Activated naive CD4-positive, alpha-beta T cell treated with anti-CD3 and anti-CD28 coated beads, Interleukin-2, amount 50 U/mL, for 24 hours (primary cell): ENCODE measurements around the gene OTUB2.
"Not testable (repeated sequence)": the region's sequence is repeated elsewhere in the genome, so short reads cannot be mapped to it uniquely, and the experiment has no call there.

Experiments used
- H3K27ac Mint-ChIP-seq: one replicate; pipeline ENCODE4 v1.8.0; 2021; ENCODE audit warnings: mild to moderate bottlenecking, mixed read lengths
- H3K27me3 Mint-ChIP-seq: one replicate; pipeline ENCODE4 v1.8.0; 2021; ENCODE audit warnings: mixed read lengths
- H3K36me3 Mint-ChIP-seq: one replicate; pipeline ENCODE4 v1.8.0; 2021; ENCODE audit warnings: mixed read lengths
- H3K4me1 Mint-ChIP-seq: one replicate; pipeline ENCODE4 v1.8.0; 2021; ENCODE audit warnings: mixed read lengths
- H3K4me3 Mint-ChIP-seq: one replicate; pipeline ENCODE4 v1.8.0; 2021; ENCODE audit warnings: mild to moderate bottlenecking, mixed read lengths
- H3K9me3 Mint-ChIP-seq: one replicate; pipeline ENCODE4 v1.8.0; 2021; ENCODE audit warnings: mixed read lengths

OTUB2 gene

DNA sequence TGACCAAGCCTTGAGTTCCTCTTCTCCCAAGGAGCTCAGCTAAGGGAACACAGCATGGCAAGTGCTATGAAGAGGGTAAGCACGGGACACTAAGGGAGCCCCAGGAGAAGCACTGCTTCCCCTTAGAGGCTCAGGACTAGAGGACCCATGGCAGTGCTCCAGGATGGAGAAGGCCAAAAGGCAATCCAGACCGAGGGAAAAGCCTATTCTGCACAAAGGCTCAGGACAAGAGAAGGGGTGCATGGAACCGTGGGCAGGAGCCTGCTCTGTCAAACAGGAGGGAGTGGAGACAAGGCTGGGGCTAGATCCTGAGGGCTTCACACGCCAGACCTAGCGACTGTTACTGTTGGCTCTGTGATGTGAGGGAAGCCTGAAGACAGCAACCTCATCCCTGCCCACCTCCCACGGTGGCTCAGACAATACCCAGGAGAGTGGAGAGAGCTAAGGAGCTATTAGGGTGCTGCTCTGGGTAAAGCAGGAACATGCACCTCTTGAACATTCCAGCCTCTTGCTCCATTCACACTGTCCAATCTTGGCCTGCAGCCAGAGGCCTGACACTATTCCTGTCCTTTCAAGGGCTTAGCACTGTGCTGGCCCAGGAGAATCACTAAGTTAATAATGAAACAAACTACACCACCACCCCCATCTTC lies 24.2 kb downstream of the OTUB2 start:
- Mint-ChIP-seq H3K4me3 (no peak overlapping the region), H3K9me3 (no peaks in the 10 kb centered on the region), H3K36me3 (peaks cover 21% of the 10 kb centered on the region), H3K4me1 (peaks cover 4% of the 10 kb centered on the region), H3K27ac (peak overlapping the region; percentile 4), H3K27me3 (no peaks in the 10 kb centered on the region)

DNA sequence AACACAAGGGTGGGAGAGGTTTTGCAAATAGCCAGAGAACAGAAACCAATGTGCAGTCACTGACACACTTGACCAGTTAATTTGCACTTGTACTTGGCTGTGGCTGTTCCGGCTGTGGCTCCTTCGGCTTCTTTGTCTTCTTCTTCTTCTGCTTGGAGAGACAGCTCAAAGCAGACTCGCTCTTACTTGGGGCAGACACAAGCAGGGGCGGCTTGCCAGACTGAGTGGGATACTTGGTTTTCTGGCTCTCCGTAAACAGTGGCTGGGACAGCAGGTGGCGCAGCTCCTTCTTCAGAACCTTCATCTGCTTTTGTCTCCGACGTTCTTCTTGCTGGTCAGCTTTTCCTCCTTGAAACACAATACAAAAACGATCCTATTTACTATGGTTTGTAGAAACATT lies 25.0 kb downstream of the OTUB2 start:
- Mint-ChIP-seq H3K36me3 (peaks cover 26% of the 10 kb centered on the region), H3K4me1 (peaks cover 12% of the 10 kb centered on the region), H3K27ac (peak overlapping the region; percentile 47), H3K27me3 (no peaks in the 10 kb centered on the region), H3K9me3 (no peaks in the 10 kb centered on the region), H3K4me3 (no peak overlapping the region)

DNA sequence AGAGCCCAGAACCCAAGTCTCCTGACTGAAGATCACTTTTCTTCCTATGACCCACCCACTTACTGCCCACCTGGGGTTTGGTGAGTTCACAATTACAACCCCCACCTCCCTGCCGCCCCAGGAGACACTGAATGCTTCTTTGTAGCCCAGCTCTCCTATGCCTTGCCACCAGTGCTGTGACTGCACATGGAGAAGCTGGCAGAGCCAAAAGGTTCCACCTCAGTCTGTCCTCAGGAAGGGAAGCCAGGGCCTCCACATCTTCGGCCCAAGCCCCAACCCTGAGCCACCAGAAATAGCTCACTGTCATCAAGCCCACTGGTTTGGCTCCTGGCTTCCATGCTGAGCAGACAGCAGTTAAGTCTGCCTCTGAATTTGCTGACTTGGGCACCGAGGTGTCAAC lies 25.6 kb downstream of the OTUB2 start:
- Mint-ChIP-seq H3K27ac (no peak overlapping the region), H3K4me1 (peaks cover 18% of the 10 kb centered on the region), H3K36me3 (peaks cover 30% of the 10 kb centered on the region), H3K4me3 (no peak overlapping the region), H3K27me3 (no peaks in the 10 kb centered on the region), H3K9me3 (no peaks in the 10 kb centered on the region)

DNA sequence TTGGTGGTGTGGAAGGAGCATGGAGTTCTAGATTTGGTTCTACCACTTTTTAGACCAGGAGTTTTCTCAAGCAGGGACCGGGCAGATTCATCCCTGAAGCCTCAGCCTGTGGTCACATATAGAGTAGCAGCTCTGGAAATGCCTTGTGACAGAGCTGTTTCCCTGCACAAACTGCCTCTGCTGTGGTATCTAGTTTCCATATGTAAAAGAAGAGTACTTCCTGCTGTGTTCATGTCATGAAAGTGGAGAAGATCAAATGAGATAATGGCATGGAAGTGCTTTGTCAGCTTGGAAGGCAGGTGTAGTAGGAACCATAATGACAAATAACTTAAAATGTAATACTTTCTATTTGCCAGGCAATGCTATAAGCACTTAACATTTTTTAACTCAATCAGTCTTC lies 26.1 kb downstream of the OTUB2 start:
- Mint-ChIP-seq H3K4me1 (peaks cover 23% of the 10 kb centered on the region), H3K27me3 (no peaks in the 10 kb centered on the region), H3K4me3 (no peak overlapping the region), H3K36me3 (peaks cover 30% of the 10 kb centered on the region), H3K9me3 (no peaks in the 10 kb centered on the region), H3K27ac (no peak overlapping the region)

DNA sequence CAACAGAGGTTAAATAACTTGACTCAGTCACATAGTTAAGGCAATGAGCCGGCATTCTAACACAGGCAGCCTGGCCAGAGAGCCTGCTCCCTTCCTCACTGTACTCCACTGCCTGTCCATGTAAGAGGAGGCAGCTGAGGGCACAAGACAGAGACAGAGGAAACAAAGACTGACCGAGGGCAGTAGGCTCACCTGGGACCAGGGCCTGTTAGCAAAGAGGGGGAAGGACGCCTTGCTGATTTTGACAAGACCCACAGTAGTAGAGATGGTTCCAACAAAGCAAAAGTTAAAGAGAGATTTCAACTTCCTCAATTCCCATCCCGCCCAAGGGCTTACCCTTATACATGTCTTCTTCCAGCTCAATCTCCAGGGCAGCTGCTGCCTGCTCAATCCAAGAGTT lies 26.5 kb downstream of the OTUB2 start:
- Mint-ChIP-seq H3K4me3 (no peak overlapping the region), H3K4me1 (peaks cover 27% of the 10 kb centered on the region), H3K36me3 (peaks cover 30% of the 10 kb centered on the region), H3K9me3 (no peaks in the 10 kb centered on the region), H3K27me3 (no peaks in the 10 kb centered on the region), H3K27ac (no peak overlapping the region)

DNA sequence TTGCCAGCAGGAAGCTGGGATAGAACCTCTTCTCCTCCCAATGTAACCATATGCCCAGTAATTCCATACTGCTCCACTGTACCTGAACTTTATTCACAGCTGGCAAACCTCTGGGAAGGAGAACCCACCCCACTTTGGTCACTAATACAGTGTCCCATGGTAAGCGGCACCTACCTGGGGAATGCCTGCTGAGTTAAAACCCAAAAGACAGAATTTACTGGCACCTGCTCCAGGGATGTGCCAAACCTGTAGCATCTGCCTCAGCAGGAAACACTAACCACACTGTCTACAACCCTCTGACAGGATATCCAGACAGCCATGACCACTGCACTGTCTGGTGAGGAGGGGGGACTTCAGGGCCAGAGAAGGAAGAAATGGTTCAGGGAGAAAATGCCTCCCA lies 28.3 kb downstream of the OTUB2 start:
- H3K4me3 Mint-ChIP-seq: no peak overlapping the region
- H3K27ac Mint-ChIP-seq: no peak overlapping the region
- peaks cover 45% of the 10 kb centered on the region for H3K4me1 Mint-ChIP-seq
- no peaks in the 10 kb centered on the region for H3K27me3 Mint-ChIP-seq
- no peaks in the 10 kb centered on the region for H3K9me3 Mint-ChIP-seq
- peaks cover 33% of the 10 kb centered on the region for H3K36me3 Mint-ChIP-seq

DNA sequence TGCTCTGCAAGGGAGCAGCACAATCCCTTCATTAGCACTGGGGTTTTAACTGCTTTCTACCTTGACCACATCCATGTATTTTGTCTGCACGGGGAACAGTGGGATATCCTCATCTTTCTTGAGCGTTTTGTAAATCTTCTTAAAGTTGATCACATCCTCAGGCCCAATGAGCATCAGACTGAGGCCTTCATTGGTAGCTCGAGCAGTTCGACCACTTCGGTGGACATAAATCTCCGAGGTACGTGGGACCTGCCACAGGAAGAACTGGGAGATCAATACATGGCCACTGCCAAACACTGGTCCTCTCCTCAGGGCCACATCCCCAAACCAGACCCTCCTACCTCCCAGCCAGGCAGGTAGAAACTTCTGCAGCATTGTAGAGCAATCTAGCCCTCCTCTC lies 28.8 kb downstream of the OTUB2 start:
- Mint-ChIP-seq H3K27me3 (no peaks in the 10 kb centered on the region), H3K27ac (peak overlapping the region; percentile 68), H3K36me3 (peaks cover 33% of the 10 kb centered on the region), H3K4me3 (no peak overlapping the region), H3K4me1 (peaks cover 50% of the 10 kb centered on the region), H3K9me3 (no peaks in the 10 kb centered on the region)

DNA sequence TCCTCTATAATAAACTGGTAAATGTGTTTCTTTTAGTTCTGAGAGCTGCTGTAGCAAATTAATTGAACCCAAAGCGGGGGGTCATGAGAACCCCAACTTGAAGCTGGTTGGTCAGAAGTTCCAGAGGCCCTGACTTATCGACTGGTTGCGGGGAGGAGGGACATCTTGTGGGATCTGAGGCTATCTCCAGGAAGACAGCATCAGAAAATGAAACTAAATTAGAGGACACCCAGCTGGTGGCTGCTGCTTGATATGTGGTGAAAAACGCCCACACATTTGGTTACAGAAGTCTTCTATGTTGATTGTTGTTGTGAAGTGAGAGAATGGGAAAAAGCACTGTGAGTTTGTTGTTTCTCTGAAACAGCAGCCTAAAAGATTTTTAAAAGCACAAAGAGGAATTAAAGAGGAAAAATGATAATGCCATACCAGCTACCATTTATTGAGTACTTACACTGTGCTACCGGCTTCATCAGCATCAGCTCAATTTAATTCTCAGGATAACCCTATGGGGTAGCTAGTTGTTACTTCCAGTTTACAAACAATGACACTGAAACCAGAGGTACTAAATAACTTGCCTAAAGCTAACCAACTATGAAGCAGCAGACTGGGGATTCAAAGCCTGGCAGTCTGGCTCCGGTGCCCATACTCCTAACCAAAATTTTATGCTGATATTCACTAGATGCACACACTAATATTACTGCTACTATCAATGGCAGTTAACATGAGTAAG lies 30.6 kb downstream of the OTUB2 start:
- Mint-ChIP-seq H3K27ac (peak overlapping the region; percentile 68), H3K4me1 (peaks cover 68% of the 10 kb centered on the region), H3K4me3 (peak overlapping the region; percentile 15), H3K9me3 (no peaks in the 10 kb centered on the region), H3K27me3 (no peaks in the 10 kb centered on the region), H3K36me3 (peaks cover 33% of the 10 kb centered on the region)

DNA sequence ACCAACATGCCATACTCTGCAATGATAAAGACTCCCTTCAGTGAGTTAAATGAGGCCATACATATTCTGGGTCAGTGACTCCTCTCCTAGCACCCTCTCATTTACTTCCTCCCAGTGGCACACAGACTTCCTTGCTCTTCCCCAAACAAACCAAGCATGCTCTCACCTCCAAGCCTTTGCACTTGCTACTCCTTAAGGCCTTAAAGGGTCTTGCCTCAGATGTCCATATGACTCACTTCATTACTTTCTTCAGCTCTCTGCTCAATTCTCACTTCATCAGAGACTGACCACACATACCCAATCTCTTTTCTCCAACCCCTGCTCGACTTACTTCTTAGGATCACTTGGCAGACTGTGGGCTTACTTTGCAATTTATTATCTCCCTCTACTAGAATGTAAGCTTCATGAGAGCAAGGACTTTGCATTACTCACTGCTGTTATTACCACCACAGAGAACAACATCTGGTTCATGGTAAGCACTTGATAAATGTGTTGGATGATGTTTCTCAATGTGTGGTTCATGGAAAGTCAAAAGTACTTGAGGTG lies 32.1 kb downstream of the OTUB2 start:
- no peaks in the 10 kb centered on the region for H3K9me3 Mint-ChIP-seq
- peaks cover 30% of the 10 kb centered on the region for H3K36me3 Mint-ChIP-seq
- H3K4me3 Mint-ChIP-seq: no peak overlapping the region
- H3K27me3 Mint-ChIP-seq: no peaks in the 10 kb centered on the region
- peaks cover 76% of the 10 kb centered on the region for H3K4me1 Mint-ChIP-seq
- H3K27ac Mint-ChIP-seq: peak overlapping the region; percentile 3

DNA sequence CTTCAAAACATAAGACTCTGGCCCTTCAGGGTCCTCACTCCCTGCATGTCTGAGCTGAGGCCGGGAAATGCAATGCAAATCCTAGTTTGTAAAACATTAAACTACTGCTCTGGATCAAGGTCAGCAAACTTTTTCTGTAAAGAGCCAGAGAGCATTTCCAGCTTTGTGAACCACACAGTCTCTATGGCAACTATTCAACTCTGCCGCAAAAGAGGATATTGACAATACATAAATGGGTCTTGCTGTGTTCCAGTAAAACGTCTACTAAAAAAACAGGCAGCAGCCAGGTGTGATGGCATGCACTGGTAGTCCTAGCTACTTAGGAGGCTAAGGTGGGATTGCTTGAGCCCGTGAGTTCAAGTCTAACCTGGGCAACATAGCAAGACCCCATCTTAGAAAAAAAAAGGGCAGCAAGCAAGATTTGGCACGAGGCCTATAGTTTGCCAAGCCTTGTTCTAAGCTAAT lies 32.6 kb downstream of the OTUB2 start:
- Mint-ChIP-seq H3K4me3 (no peak overlapping the region), H3K4me1 (peaks cover 80% of the 10 kb centered on the region), H3K9me3 (no peaks in the 10 kb centered on the region), H3K36me3 (peaks cover 30% of the 10 kb centered on the region), H3K27me3 (no peaks in the 10 kb centered on the region), H3K27ac (no peak overlapping the region)

DNA sequence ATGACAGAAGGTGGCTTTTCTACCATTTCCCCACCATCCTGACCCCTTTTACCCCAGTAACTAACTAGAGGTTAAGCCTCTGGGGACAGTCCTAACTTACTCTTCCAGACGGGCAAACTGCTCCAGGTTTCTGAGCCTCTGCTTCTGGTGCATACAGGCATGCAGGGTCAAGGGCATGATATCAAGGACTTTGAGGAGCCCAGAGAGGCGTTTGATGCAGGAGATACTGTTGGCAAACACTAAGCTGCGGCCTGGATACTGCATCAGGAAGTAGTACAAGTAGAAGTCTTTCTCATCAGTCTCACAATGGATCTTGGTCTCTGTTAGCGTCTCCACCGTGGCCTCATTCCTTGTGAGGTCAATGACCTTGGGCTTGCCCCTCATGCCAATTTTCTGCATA lies 33.9 kb downstream of the OTUB2 start:
- H3K27ac Mint-ChIP-seq: no peak overlapping the region

DNA sequence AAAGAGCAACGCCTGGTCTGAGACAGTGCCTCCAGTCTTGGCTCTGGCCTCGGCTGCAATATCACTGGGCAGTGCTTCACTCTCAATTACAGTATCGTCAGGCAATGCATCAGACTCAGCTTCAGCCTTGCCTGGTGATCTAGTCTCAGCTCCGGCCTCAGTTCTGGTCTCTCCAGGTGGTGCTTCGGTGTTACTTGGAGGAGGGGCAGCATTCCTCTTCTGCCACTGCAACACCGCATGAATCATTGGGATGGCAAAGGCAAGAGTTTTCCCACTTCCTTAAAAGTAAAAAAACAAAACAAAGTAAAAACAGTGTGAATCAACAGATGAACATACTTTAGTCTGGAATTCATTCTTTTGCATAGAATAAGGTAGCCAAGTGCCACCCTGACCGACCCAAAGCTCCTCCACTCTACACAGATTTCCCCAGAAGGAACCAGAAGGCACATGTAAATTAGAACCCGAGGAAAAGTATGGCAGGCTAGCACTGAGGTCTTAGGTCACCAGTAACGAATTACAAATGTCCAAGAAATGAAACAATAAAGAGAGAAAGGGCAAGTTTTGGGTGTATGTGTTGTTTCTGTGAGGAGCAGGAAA lies 36.3 kb downstream of the OTUB2 start:
- H3K4me3 Mint-ChIP-seq: no peak overlapping the region
- peaks cover 95% of the 10 kb centered on the region for H3K4me1 Mint-ChIP-seq
- H3K27me3 Mint-ChIP-seq: no peaks in the 10 kb centered on the region
- peaks cover 22% of the 10 kb centered on the region for H3K36me3 Mint-ChIP-seq
- peak overlapping the region; percentile 60 for H3K27ac Mint-ChIP-seq
- H3K9me3 Mint-ChIP-seq: no peaks in the 10 kb centered on the region

More for the DNA sequence above, 33.9 kb downstream of the OTUB2 start:
- peaks cover 27% of the 10 kb centered on the region for H3K36me3 Mint-ChIP-seq
- no peaks in the 10 kb centered on the region for H3K27me3 Mint-ChIP-seq
- H3K4me3 Mint-ChIP-seq: no peak overlapping the region
- H3K4me1 Mint-ChIP-seq: peaks cover 92% of the 10 kb centered on the region
- no peaks in the 10 kb centered on the region for H3K9me3 Mint-ChIP-seq

DNA sequence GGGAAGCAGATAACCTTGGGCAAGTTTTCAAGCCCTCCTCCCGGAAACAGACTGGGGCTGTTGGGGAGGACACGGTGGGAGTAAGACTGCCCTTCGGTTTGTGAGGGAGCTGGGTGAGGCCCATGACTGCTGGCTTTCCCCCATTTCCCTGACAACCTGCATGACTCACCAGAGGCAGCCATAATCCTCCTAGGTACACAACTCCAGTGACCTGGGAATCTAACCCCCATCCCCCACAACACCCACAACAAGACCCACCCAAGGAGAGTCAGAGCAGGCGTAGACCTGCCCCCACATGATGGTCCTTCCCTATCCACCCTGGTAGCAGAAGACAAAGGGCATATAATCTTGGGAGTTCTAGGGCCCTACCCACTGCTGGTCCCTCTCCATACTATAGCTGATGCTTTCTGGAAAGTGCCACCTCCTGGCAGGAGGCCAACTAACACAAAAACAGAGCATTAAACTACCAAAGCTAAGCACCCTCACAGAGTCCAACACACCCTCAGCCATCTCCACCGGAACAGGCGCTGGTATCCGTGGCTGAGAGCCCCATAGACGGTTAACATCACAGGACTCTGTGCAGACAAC lies 40.0 kb downstream of the OTUB2 start:
- peak overlapping the region; percentile 83 for H3K27ac Mint-ChIP-seq
- peaks cover 45% of the 10 kb centered on the region for H3K36me3 Mint-ChIP-seq
- no peaks in the 10 kb centered on the region for H3K27me3 Mint-ChIP-seq
- H3K4me1 Mint-ChIP-seq: peaks cover 93% of the 10 kb centered on the region
- H3K9me3 Mint-ChIP-seq: peaks cover 13% of the 10 kb centered on the region
- peak overlapping the region; percentile 71 for H3K4me3 Mint-ChIP-seq

DNA sequence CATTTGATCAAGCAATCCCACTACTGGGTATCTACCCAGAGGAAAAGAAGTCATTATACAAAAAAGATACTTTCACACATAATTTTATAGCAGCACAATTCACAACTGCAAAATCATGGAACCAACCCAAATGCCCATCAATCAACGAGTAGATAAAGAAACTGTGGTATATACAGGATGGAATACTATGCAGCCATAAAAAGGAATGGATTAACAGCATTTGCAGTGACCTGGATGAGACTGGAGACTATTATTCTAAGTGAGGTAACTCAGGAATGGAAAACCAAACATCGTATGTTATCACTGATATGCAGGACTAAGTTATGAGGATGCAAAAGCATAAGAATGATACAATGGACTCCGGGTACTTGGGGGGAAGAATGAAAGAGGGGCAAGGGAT lies 45.9 kb downstream of the OTUB2 start:
- Mint-ChIP-seq H3K9me3 (peaks cover 22% of the 10 kb centered on the region), H3K4me1 (peaks cover 78% of the 10 kb centered on the region), H3K36me3 (peaks cover 59% of the 10 kb centered on the region), H3K4me3 (peak overlapping the region; percentile 26)
- H3K27me3 Mint-ChIP-seq, H3K27ac Mint-ChIP-seq: not testable (repeated sequence)

DNA sequence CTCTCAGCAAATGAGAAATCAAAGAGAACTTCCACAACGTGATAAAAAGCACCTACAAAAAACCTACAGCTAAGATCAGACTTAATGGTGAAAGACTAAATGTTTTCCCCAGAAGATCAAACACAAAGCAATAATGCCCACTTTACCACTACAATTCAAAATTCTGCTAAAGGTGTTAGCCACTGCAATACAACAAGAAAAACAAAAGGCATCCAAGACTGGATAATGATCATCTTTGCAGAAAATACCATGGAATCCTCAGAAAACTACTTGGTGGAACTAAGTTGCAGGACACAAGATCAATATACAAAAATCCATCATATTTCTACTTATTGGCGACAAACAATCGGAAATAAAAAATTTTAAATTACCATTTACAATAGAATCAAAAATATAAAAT lies 48.4 kb downstream of the OTUB2 start:
- H3K9me3 Mint-ChIP-seq: peaks cover 14% of the 10 kb centered on the region
- H3K4me1 Mint-ChIP-seq: peaks cover 75% of the 10 kb centered on the region
- no peak overlapping the region for H3K27ac Mint-ChIP-seq
- H3K27me3 Mint-ChIP-seq: no peaks in the 10 kb centered on the region
- peak overlapping the region; percentile 67 for H3K4me3 Mint-ChIP-seq
- peaks cover 57% of the 10 kb centered on the region for H3K36me3 Mint-ChIP-seq

DNA sequence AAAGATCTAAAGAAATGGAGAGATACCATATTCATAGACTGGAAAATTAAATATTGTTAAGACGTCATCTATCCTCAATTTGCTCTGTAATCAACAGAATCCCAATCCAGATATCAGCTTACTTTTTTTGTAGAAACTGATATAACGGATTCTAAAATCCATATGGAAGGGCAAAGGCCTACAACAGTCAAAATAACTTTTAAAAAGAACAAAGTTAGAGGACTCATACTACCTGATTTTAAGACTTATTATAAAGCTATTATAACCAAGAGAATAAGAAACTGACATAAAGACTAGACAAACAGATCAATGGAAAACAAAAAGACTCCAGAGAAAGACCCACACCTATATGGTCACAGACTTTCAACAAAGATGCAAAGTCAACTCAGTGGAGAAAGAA lies 48.9 kb downstream of the OTUB2 start:
- Mint-ChIP-seq H3K4me3 (peak overlapping the region; percentile 84), H3K27me3 (no peaks in the 10 kb centered on the region), H3K36me3 (peaks cover 56% of the 10 kb centered on the region), H3K27ac (no peak overlapping the region), H3K4me1 (peaks cover 75% of the 10 kb centered on the region), H3K9me3 (peaks cover 14% of the 10 kb centered on the region)
